Immature natural killer cell (primary cell): ENCODE results near the gene KIF16B. TPM values are rescaled to one million over a fixed set of nuclear protein-coding genes. Genes with fewer than 3 reads are reported as not detected.
"Not testable (repeated sequence)": the region's sequence is repeated elsewhere in the genome, so short reads cannot be mapped to it uniquely, and the experiment has no call there.

Source experiments
- DNase-seq, 3 donors: peaks; one replicate each; pipeline ENCODE4 v3.0.0; 2022; ENCODE audit warnings: mixed read lengths in 1 of 3
- H3K27ac Mint-ChIP-seq, 6 donors: one replicate each; pipeline ENCODE4 v1.8.0; 2020; ENCODE audit warnings: mixed read lengths in 6 of 6, mild to moderate bottlenecking in 5 of 6, inconsistent platforms in 4 of 6, moderate library complexity in 3 of 6
- H3K27me3 Mint-ChIP-seq, 3 donors: one replicate each; pipeline ENCODE4 v1.8.0; 2020 to 2021; ENCODE audit warnings: low read depth in 3 of 3, mild to moderate bottlenecking in 3 of 3, mixed read lengths in 3 of 3, moderate library complexity in 3 of 3, inconsistent platforms in 1 of 3
- H3K36me3 Mint-ChIP-seq, 3 donors: one replicate each; pipeline ENCODE4 v1.8.0; 2020; ENCODE audit warnings: mixed read lengths in 3 of 3, inconsistent platforms in 2 of 3, mild to moderate bottlenecking in 2 of 3
- H3K4me1 Mint-ChIP-seq, 2 donors: one replicate each; pipeline ENCODE4 v1.8.0; 2020; ENCODE audit warnings: inconsistent platforms in 2 of 2, mild to moderate bottlenecking in 2 of 2, mixed read lengths in 2 of 2, moderate library complexity in 1 of 2
- H3K4me3 Mint-ChIP-seq, 5 donors: one replicate each; pipeline ENCODE4 v1.8.0; 2020; ENCODE audit warnings: mild to moderate bottlenecking in 5 of 5, mixed read lengths in 5 of 5, inconsistent platforms in 3 of 5, moderate library complexity in 3 of 5
- H3K9me3 Mint-ChIP-seq, 6 donors: one replicate each; pipeline ENCODE4 v1.8.0; 2020; ENCODE audit warnings: mild to moderate bottlenecking in 6 of 6, mixed read lengths in 6 of 6, inconsistent platforms in 4 of 6, moderate library complexity in 3 of 6
- polyA plus RNA-seq, 3 donors: library from polyadenylated mRNA; unstranded; fragments of 300-500 nt; fragmentation: Illumina TruSeq; gene quantifications; one replicate each; pipeline ENCODE4 v1.2.3, GENCODE V29; 2021

Gene KIF16B
- polyA plus RNA-seq, 3 donors from 2014 or later, result 0.59 to 5.4 (median 1.1) TPM

DNA sequence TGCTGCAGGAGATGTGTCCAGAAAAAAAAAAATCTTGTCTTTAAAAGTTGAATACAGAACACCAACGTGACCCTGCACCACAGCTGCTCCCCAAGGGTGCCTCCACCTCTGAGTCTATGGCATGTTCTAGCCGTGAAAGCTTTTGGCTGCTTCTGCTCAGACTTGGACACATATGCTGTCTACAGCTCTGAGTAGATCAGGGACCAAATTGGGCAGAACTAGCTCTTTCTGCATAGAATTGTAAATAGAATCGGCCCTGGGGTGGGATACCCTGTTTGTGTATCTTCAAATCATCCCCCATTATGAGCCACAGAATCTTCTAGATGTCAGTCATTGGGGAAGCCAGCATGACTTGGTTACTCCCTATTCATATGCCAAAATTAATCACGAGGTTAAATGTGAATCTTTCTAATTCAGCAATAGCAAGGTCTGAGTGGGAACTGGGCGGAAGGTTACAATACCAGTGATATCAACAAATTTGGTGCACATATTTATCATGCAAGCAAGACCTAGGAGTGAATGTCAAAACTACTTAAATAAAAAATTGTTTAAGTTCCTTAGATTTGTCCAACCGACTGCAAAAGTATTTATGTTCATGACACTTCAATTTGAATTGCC lies 302.8 kb downstream of the KIF16B start:
- Mint-ChIP-seq H3K36me3 (peaks cover 11 to 26% (median 22%) of the 10 kb centered on the region in 3 donors), H3K27me3 (peaks cover 0 to 4% (median 0%) of the 10 kb centered on the region in 3 donors), H3K4me3 (no peak overlapping the region), H3K9me3 (peaks cover 10 to 18% (median 15%) of the 10 kb centered on the region in 6 donors), H3K27ac (no peak overlapping the region), H3K4me1 (no peaks in the 10 kb centered on the region)
- no peak for DNase-seq

DNA sequence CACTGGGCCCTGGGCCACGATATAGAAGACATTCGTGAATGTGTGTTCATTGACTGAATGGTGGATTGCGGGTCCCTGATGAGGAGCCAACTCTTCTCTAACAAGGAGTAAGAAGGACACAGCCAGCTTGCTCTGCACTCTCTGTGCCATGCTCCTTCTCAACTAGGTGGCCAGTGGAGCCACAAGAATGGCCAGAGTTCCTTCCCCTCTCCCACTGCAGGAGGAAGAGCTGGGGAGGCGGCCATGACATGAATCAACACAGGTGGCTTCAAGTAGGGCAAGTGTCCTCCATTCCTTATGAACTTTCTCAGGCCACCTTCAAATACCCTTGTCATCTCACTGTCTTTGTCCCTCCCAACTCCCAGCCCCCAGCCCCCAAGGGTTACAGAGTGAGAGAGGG lies 305.7 kb downstream of the KIF16B start:
- Mint-ChIP-seq H3K9me3 (peaks cover 9 to 20% (median 15%) of the 10 kb centered on the region in 6 donors), H3K27ac (no peak overlapping the region), H3K4me1 (no peaks in the 10 kb centered on the region), H3K27me3 (peaks cover 0 to 4% (median 2%) of the 10 kb centered on the region in 3 donors), H3K4me3 (no peak overlapping the region), H3K36me3 (peaks cover 11 to 26% (median 23%) of the 10 kb centered on the region in 3 donors)
- no peak for DNase-seq

DNA sequence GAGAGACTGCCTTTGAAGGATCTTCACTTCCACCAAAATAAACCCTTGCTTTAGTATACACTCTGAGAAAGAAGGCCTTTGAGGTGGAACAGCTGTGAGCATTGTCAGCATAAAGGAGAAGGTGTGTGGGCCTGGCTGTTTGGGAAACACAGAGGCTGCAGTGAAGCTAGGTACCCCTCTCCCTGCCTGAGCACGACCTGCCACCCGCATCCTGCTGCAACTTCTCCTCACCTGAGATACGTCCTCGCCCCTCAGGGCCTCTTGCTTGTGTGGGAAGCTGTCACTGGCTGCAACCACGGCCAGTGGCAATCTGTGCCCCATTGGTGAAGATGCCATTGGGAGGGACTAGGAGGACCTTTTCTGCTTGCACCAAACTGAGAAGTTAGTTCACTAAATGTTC lies 307.9 kb downstream of the KIF16B start:
- no peak overlapping the region for H3K4me3 Mint-ChIP-seq
- H3K4me1 Mint-ChIP-seq, result no peaks in the 10 kb centered on the region
- peaks cover 10 to 20% (median 15%) of the 10 kb centered on the region in 6 donors for H3K9me3 Mint-ChIP-seq
- no peak for DNase-seq
- H3K36me3 Mint-ChIP-seq, result peaks cover 7 to 21% (median 13%) of the 10 kb centered on the region in 3 donors
- peaks cover 0 to 5% (median 2%) of the 10 kb centered on the region in 3 donors for H3K27me3 Mint-ChIP-seq
- H3K27ac Mint-ChIP-seq, result no peak overlapping the region

DNA sequence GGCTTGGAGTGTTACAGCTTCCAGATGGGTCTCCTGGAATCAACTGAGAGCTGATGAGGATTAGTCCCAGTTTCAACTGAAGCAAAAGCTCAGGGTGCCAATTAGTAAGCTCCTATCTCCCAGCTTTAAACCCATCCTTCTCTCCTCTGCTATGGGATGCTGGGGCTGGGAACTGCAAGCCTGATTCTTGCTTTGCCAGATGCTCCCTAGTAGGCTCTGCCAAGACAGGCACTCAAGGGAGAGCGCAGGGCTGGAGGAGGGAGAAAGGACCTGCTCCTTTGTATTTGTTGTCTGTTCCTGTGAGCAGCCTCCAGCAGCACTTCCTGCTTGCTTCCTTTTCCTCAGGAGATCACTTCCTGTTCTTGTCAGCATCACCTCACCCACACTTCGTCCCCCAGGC lies 309.7 kb downstream of the KIF16B start:
- no peak for DNase-seq
- H3K27ac Mint-ChIP-seq, result no peak overlapping the region
- H3K4me1 Mint-ChIP-seq, result no peaks in the 10 kb centered on the region
- peaks cover 7 to 14% (median 13%) of the 10 kb centered on the region in 3 donors for H3K36me3 Mint-ChIP-seq
- peaks cover 10 to 20% (median 15%) of the 10 kb centered on the region in 6 donors for H3K9me3 Mint-ChIP-seq
- H3K4me3 Mint-ChIP-seq, result no peak overlapping the region
- peaks cover 0 to 5% (median 2%) of the 10 kb centered on the region in 3 donors for H3K27me3 Mint-ChIP-seq

DNA sequence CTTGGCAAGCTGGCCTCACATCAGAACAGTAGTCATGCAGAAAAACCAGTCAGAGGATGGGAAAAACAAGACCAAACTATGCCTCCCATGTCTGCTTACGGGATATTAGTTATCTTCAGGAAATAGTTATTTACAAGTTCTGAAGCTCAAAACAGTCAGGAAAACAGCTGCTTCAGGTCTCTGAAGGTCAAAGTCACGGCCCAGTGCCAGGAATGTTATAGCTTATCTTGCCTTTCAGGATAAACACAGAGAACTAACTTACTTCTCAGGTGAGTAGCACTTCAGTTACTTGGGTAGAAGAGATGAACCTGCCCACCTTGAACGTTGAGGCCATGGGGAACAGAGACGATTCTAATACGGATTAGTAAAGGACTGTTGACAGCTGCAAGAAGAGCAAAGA lies 310.7 kb downstream of the KIF16B start:
- Mint-ChIP-seq H3K27ac (no peak overlapping the region), H3K4me1 (no peaks in the 10 kb centered on the region), H3K36me3 (peaks cover 7 to 13% (median 11%) of the 10 kb centered on the region in 3 donors), H3K27me3 (peaks cover 0 to 5% (median 0%) of the 10 kb centered on the region in 3 donors), H3K9me3 (peaks cover 10 to 20% (median 15%) of the 10 kb centered on the region in 6 donors), H3K4me3 (no peak overlapping the region)
- no peak for DNase-seq

DNA sequence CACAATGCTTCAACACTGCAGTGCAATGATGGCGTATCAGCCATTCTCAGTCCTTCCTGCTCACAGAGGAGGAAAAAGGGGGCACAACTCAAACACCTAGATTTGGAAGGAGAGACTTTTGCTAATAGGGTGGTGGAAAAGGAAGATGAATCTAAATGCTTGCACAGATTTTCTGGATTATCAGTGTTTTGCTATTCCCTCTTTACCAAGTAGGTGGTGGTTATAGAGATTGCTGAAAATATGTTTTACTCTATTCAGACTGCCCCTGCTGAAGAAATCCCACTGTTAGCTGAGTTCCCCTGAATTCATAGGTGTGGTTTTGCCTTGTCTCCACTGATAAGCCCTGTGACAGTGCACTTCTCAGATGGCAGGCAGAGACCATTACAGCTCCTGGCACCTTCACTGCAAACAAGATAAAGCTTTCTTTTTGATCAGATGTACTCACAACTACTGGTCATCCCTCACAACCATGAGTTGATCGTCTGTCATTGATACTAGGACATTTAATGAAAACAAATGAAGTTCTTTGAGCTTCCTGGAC lies 311.4 kb downstream of the KIF16B start:
- H3K9me3 Mint-ChIP-seq, result peaks cover 7 to 15% (median 11%) of the 10 kb centered on the region in 6 donors
- H3K36me3 Mint-ChIP-seq, result peaks cover 7 to 11% (median 10%) of the 10 kb centered on the region in 3 donors
- H3K27me3 Mint-ChIP-seq, result peaks cover 0 to 11% (median 0%) of the 10 kb centered on the region in 3 donors
- no peaks in the 10 kb centered on the region for H3K4me1 Mint-ChIP-seq
- H3K4me3 Mint-ChIP-seq, result no peak overlapping the region
- H3K27ac Mint-ChIP-seq, result no peak overlapping the region
- DNase-seq, result no peak

DNA sequence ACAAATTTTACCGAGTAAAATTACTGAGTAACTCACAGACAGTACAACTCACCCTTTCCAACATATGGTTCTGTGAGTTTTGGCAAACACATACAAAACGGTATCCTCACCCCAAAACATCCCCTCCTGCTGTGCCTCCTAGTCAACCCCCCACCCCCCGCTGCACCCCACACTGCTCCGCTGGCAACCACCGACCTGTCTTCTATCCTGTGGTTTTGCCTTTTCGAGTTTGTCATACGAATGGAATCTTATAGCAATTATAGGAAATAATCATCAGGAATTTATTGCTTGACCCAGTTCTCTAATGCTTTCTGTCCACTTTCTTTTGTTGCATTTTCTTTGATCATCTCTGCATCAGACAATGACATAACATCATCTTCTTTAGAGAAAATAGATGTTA lies 312.3 kb downstream of the KIF16B start:
- H3K36me3 Mint-ChIP-seq, result peaks cover 4 to 7% (median 5%) of the 10 kb centered on the region in 3 donors
- H3K27me3 Mint-ChIP-seq, result peaks cover 0 to 12% (median 0%) of the 10 kb centered on the region in 3 donors
- H3K9me3 Mint-ChIP-seq, result peaks cover 3 to 8% (median 6%) of the 10 kb centered on the region in 6 donors
- no peak overlapping the region for H3K4me3 Mint-ChIP-seq
- DNase-seq, result no peak
- H3K4me1 Mint-ChIP-seq, result no peaks in the 10 kb centered on the region
- H3K27ac Mint-ChIP-seq, result no peak overlapping the region

DNA sequence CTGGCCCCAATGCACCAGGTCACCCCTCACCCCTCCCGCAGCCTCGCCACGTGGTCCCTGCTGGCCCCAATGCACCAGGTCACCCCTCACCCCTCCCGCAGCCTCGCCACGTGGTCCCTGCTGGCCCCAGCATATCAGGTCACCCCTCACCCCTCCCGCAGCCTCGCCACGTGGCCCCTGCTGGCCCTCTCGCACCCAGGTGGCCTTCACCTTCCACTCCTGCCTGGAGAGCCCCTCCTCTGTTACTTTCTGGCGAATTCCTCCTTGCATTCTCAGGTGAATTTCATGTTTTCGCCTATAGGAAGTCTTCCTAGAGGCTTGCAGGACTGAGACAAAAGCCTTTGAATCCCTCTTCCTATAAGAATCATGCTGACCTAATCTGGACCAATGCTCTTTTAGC lies 313.1 kb downstream of the KIF16B start:
- not testable (repeated sequence) for DNase-seq, H3K36me3 Mint-ChIP-seq, H3K9me3 Mint-ChIP-seq, H3K4me3 Mint-ChIP-seq, H3K4me1 Mint-ChIP-seq, H3K27ac Mint-ChIP-seq
- H3K27me3 Mint-ChIP-seq, result peaks cover 0 to 12% (median 0%) of the 10 kb centered on the region in 3 donors

DNA sequence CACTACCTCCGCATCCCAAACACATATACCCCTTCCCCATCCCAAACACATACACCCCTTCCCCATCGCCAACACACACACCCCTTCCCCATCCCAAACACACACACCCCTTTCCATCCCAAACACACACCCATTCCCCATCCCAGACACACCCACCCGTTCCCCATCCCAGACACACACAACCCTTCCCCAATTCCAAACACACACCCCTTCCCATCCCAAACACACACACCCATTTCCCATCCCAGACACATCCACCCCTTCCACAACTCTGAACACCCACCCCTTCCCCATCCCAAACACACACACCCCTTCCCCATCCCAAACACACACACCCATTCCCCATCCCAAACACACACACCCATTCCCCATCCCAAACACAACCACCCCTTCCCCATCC lies 314.5 kb downstream of the KIF16B start:
- no peak overlapping the region for H3K4me3 Mint-ChIP-seq
- H3K27me3 Mint-ChIP-seq, result peaks cover 0 to 10% (median 0%) of the 10 kb centered on the region in 3 donors
- no peaks in the 10 kb centered on the region for H3K36me3 Mint-ChIP-seq
- H3K27ac Mint-ChIP-seq, result no peak overlapping the region
- DNase-seq, result no peak
- no peaks in the 10 kb centered on the region for H3K4me1 Mint-ChIP-seq
- peaks cover 0 to 4% (median 0%) of the 10 kb centered on the region in 6 donors for H3K9me3 Mint-ChIP-seq

DNA sequence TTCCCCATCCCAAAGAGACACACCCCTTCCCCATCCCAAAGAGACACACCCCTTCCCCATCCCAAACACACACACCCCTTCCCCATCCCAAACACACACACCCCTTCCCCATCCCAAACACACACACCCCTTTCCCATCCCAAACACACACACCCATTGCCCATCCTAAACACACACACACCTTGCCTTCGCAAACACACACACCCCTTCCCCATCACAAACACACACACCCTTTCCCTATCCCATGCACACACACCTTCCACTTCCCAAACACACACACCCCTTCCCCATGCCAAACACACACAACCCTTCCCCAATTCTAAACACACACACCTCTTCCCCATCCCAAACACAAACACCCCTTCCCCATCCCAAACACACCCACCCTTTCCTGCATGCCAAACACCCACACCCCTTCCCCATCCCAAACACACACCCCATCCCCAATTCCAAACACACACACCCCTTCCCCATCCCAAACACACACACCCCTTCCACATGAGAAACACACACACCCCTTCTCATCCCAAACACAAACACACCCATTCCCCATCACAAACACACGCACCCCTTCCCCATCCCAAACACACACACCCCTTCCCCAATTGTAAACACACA lies 315.3 kb downstream of the KIF16B start:
- H3K4me1 Mint-ChIP-seq, result no peaks in the 10 kb centered on the region
- peaks cover 0 to 4% (median 0%) of the 10 kb centered on the region in 6 donors for H3K9me3 Mint-ChIP-seq
- no peak overlapping the region for H3K4me3 Mint-ChIP-seq
- H3K27me3 Mint-ChIP-seq, result peaks cover 0 to 8% (median 0%) of the 10 kb centered on the region in 3 donors
- H3K36me3 Mint-ChIP-seq, result no peaks in the 10 kb centered on the region
- no peak for DNase-seq
- no peak overlapping the region for H3K27ac Mint-ChIP-seq

DNA sequence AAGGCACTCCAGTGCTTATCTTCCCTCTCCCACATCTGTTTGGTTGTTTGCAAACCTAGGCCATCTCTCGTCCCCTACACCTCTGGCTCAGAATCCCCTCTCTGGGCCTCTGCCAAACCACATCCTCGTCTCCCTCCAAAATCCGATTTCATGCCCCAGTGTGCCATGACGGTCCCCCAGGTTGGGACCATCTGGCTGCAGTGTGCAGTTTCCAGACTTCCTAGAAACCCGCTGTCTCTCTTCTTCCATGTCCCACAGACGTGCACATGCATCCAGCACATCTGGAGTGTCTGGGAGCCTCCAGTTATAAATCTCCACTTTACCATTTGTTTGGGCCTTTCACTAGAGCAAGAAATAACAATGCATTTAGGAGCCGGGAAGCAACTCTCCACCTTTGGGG lies 316.2 kb downstream of the KIF16B start:
- H3K27me3 Mint-ChIP-seq, result peaks cover 0 to 8% (median 0%) of the 10 kb centered on the region in 3 donors
- H3K27ac Mint-ChIP-seq, result no peak overlapping the region
- no peak overlapping the region for H3K4me3 Mint-ChIP-seq
- DNase-seq, result no peak
- H3K36me3 Mint-ChIP-seq, result no peaks in the 10 kb centered on the region
- H3K4me1 Mint-ChIP-seq, result no peaks in the 10 kb centered on the region
- peaks cover 0 to 4% (median 0%) of the 10 kb centered on the region in 6 donors for H3K9me3 Mint-ChIP-seq

DNA sequence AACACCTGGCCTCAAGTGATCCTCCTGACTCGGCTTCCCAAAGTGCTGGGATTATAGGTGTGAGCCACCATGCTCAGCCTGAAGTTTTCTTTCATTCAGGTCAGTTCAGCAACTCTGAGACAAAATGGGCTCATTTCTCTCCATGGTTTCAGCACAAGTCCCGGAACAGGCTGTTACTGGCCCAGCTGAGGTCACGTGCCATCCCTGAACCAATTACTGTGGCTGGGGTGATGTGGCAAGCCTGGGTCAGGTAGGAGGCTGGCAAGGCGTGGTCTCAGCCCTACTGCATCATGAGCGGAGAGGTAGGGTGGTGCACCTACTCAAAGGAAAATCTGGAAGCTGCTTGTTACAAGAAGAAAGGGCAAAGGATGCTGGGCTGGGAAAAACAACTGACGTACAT lies 326.4 kb downstream of the KIF16B start:
- peaks cover 0 to 5% (median 1%) of the 10 kb centered on the region in 3 donors for H3K27me3 Mint-ChIP-seq
- H3K4me3 Mint-ChIP-seq, result no peak overlapping the region
- no peak overlapping the region for H3K27ac Mint-ChIP-seq
- no peaks in the 10 kb centered on the region for H3K9me3 Mint-ChIP-seq
- DNase-seq, result no peak
- no peaks in the 10 kb centered on the region for H3K4me1 Mint-ChIP-seq
- H3K36me3 Mint-ChIP-seq, result no peaks in the 10 kb centered on the region

DNA sequence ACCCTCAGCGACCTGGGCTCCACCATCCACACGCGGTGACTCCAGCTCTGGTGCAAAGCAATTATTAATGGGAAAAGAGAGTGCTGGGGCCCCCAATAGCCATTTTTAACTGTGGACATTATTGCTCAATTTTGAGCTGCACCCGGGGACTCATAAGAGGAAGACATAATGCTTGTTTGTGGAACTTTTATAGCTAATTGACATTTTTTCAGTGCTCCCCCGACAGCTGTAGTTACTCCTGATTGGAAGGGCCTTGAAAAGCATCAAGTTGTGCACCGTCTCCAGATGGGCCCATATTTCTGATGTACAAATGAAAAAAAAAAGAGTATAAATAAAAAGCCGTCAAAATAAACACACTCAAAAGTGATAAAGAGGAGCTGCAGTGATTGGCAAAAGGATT lies 327.0 kb downstream of the KIF16B start:
- peaks cover 0 to 5% (median 0%) of the 10 kb centered on the region in 3 donors for H3K27me3 Mint-ChIP-seq
- DNase-seq, result no peak
- H3K4me1 Mint-ChIP-seq, result no peaks in the 10 kb centered on the region
- no peaks in the 10 kb centered on the region for H3K36me3 Mint-ChIP-seq
- no peak overlapping the region for H3K4me3 Mint-ChIP-seq
- H3K9me3 Mint-ChIP-seq, result no peaks in the 10 kb centered on the region
- H3K27ac Mint-ChIP-seq, result no peak overlapping the region

DNA sequence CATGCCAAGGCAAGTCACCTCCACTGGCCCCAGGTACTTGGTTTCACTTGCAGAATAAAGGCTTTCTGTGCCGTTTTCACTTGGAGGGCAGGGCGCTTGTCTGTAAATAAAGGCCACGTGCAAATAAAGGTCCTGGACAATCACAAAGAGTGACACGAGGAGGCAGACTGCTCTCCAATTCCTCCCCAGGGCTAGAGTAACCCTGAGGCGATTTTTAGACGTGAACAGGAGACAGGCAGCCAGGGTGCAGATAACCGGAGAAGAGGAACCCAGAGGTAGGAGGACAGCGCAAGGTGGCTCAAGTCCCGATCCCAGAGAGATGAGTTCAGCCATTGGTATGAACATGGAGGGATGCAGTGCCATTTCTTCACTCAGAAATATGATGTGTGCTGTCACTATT lies 327.4 kb downstream of the KIF16B start:
- no peak overlapping the region for H3K27ac Mint-ChIP-seq
- peaks cover 0 to 5% (median 0%) of the 10 kb centered on the region in 3 donors for H3K27me3 Mint-ChIP-seq
- no peak overlapping the region for H3K4me3 Mint-ChIP-seq
- H3K4me1 Mint-ChIP-seq, result no peaks in the 10 kb centered on the region
- DNase-seq, result no peak
- H3K36me3 Mint-ChIP-seq, result no peaks in the 10 kb centered on the region
- no peaks in the 10 kb centered on the region for H3K9me3 Mint-ChIP-seq
